ENCODE results near the gene GLIS2. TPM values are rescaled to one million over a fixed set of nuclear protein-coding genes. Genes with fewer than 3 reads are reported as not detected.
A peak's percentile ranks its signal among the peaks of the same experiment; 100 is the strongest.

Gene GLIS2
- total and polyA plus RNA-seq, 12 donors: 6.9 to 16.9 (median 13.9) TPM

- 85 to 87% methylated on average over 19 of the region's 19 CpGs for WGBS, 2 donors
- DNase-seq: no peak
- Histone ChIP-seq H3K9me3 (no peaks in the 10 kb centered on the region), H3K4me3 (no peak overlapping the region), H3K27ac (peak overlapping the region in 8 of 10 donors; percentile 53 to 98 (median 87)), H3K36me3 (no peaks in the 10 kb centered on the region), H3K4me1 (peaks cover 73 to 100% (median 88%) of the 10 kb centered on the region in 9 donors), H3K27me3 (peaks cover 0 to 12% (median 0%) of the 10 kb centered on the region in 7 donors)
- TF ChIP-seq, protein P1, sequence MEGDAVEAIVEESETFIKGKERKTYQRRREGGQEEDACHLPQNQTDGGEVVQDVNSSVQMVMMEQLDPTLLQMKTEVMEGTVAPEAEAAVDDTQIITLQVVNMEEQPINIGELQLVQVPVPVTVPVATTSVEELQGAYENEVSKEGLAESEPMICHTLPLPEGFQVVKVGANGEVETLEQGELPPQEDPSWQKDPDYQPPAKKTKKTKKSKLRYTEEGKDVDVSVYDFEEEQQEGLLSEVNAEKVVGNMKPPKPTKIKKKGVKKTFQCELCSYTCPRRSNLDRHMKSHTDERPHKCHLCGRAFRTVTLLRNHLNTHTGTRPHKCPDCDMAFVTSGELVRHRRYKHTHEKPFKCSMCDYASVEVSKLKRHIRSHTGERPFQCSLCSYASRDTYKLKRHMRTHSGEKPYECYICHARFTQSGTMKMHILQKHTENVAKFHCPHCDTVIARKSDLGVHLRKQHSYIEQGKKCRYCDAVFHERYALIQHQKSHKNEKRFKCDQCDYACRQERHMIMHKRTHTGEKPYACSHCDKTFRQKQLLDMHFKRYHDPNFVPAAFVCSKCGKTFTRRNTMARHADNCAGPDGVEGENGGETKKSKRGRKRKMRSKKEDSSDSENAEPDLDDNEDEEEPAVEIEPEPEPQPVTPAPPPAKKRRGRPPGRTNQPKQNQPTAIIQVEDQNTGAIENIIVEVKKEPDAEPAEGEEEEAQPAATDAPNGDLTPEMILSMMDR (IDR thresholded peaks at IDR 0.05): no peak
- ATAC-seq: no peak
- intact Hi-C loops (cut with DNase I): loop anchor here in 1 of 10 donors (5.0 kb wide), 1 partner anchor 49 kb away; the partner anchor contains the start of gene TFAP4
These were observed 5.6 kb downstream of the GLIS2 start for GRCh38 chr16:4321286-4322120.

- Histone ChIP-seq H3K36me3 (no peaks in the 10 kb centered on the region), H3K4me1 (peaks cover 74 to 100% (median 88%) of the 10 kb centered on the region in 9 donors), H3K4me3 (no peak overlapping the region), H3K27ac (peak overlapping the region in 8 of 10 donors; percentile 82 to 93 (median 86)), H3K9me3 (no peaks in the 10 kb centered on the region), H3K27me3 (peaks cover 0 to 3% (median 0%) of the 10 kb centered on the region in 7 donors)
- intact Hi-C loops (cut with DNase I): loop anchor here in 1 of 10 donors (5.0 kb wide), 1 partner anchor 50 kb away; the partner anchor contains the start of gene TFAP4
- WGBS, 2 donors: 81 to 84% methylated on average over 30 of the region's 30 CpGs
- ATAC-seq (no peak), DNase-seq (no peak)
- TF ChIP-seq, protein P1 (IDR thresholded peaks at IDR 0.05): no peak
These were observed 6.5 kb downstream of the GLIS2 start for GRCh38 chr16:4322121-4323052.

GRCh38 chr16:4323071-4323844, 7.4 kb downstream of the GLIS2 start:
- DNase-seq (no peak), ATAC-seq (peak in 5 of 8 donors; percentile 12 to 49 (median 43))
- Histone ChIP-seq H3K9me3 (no peaks in the 10 kb centered on the region), H3K27ac (peak overlapping the region; percentile 11 to 93 (median 85)), H3K27me3 (peaks cover 0 to 4% (median 0%) of the 10 kb centered on the region in 7 donors), H3K4me1 (peaks cover 69 to 98% (median 84%) of the 10 kb centered on the region in 9 donors), H3K4me3 (peak overlapping the region in 3 of 10 donors; percentile 8 to 16 (median 12)), H3K36me3 (no peaks in the 10 kb centered on the region)
- TF ChIP-seq, protein P1 (IDR thresholded peaks at IDR 0.05): no peak
- intact Hi-C loops (cut with DNase I): loop anchor here in 1 of 10 donors (5.0 kb wide), 1 partner anchor 51 kb away; the partner anchor contains the start of gene TFAP4
- WGBS, 2 donors: 42 to 49% methylated on average over 20 to 21 of the region's 21 CpGs

Data from heart right ventricle (tissue), 16 donors.